ENCODE measurements around the gene CXorf49B. TPM values are rescaled to one million over a fixed set of nuclear protein-coding genes. Genes with fewer than 3 reads are reported as not detected.
"Not testable (repeated sequence)": the region's sequence is repeated elsewhere in the genome, so short reads cannot be mapped to it uniquely, and the experiment has no call there.

CXorf49B gene
- polyA plus RNA-seq, 1 donor = not detected

GRCh38 chrX:71778322-71778721 lies 15.2 kb downstream of the CXorf49B start:
- not testable (repeated sequence) for H3K27me3 ChIP-seq (ENCODE audit: control insufficient read depth, insufficient read depth, low read length); H3K9me3 ChIP-seq (ENCODE audit: control insufficient read depth, low read depth, low read length); DNase-seq; H3K4me1 ChIP-seq (ENCODE audit: control insufficient read depth, insufficient read depth, low read length); H3K4me3 ChIP-seq (ENCODE audit: low read length); H3K27ac ChIP-seq (ENCODE audit: low read length); H3K36me3 ChIP-seq (ENCODE audit: control insufficient read depth, insufficient read depth, low read length)
- WGBS (ENCODE audit: insufficient coverage, low lambda C conversion rate) = no CpG with 5 or more reads among the region's 12 CpGs

GRCh38 chrX:71782225-71782949 lies 19.2 kb downstream of the CXorf49B start:
- H3K4me1 ChIP-seq (ENCODE audit: control insufficient read depth, insufficient read depth, low read length); H3K4me3 ChIP-seq (ENCODE audit: low read length); H3K27ac ChIP-seq (ENCODE audit: low read length); H3K27me3 ChIP-seq (ENCODE audit: control insufficient read depth, insufficient read depth, low read length); DNase-seq; H3K9me3 ChIP-seq (ENCODE audit: control insufficient read depth, low read depth, low read length); H3K36me3 ChIP-seq (ENCODE audit: control insufficient read depth, insufficient read depth, low read length): not testable (repeated sequence)
- WGBS (ENCODE audit: insufficient coverage, low lambda C conversion rate) = no CpG with 5 or more reads among the region's 10 CpGs

GRCh38 chrX:71782950-71783299 lies 19.8 kb downstream of the CXorf49B start:
- not testable (repeated sequence) for H3K27me3 ChIP-seq (ENCODE audit: control insufficient read depth, insufficient read depth, low read length); H3K9me3 ChIP-seq (ENCODE audit: control insufficient read depth, low read depth, low read length); H3K4me3 ChIP-seq (ENCODE audit: low read length); H3K27ac ChIP-seq (ENCODE audit: low read length); H3K4me1 ChIP-seq (ENCODE audit: control insufficient read depth, insufficient read depth, low read length); DNase-seq; H3K36me3 ChIP-seq (ENCODE audit: control insufficient read depth, insufficient read depth, low read length)
- no CpG with 5 or more reads among the region's 7 CpGs for WGBS (ENCODE audit: insufficient coverage, low lambda C conversion rate)

GRCh38 chrX:71783569-71784347 lies 20.6 kb downstream of the CXorf49B start:
- not testable (repeated sequence) for DNase-seq; H3K27ac ChIP-seq (ENCODE audit: low read length); H3K4me3 ChIP-seq (ENCODE audit: low read length); H3K4me1 ChIP-seq (ENCODE audit: control insufficient read depth, insufficient read depth, low read length); H3K9me3 ChIP-seq (ENCODE audit: control insufficient read depth, low read depth, low read length); H3K36me3 ChIP-seq (ENCODE audit: control insufficient read depth, insufficient read depth, low read length); H3K27me3 ChIP-seq (ENCODE audit: control insufficient read depth, insufficient read depth, low read length)
- no CpG with 5 or more reads among the region's 20 CpGs for WGBS (ENCODE audit: insufficient coverage, low lambda C conversion rate)

GRCh38 chrX:71784348-71784983 lies 21.3 kb downstream of the CXorf49B start:
- DNase-seq; H3K4me3 ChIP-seq (ENCODE audit: low read length); H3K36me3 ChIP-seq (ENCODE audit: control insufficient read depth, insufficient read depth, low read length); H3K9me3 ChIP-seq (ENCODE audit: control insufficient read depth, low read depth, low read length); H3K27me3 ChIP-seq (ENCODE audit: control insufficient read depth, insufficient read depth, low read length); H3K27ac ChIP-seq (ENCODE audit: low read length); H3K4me1 ChIP-seq (ENCODE audit: control insufficient read depth, insufficient read depth, low read length): not testable (repeated sequence)
- no CpG with 5 or more reads among the region's 15 CpGs for WGBS (ENCODE audit: insufficient coverage, low lambda C conversion rate)

GRCh38 chrX:71806450-71806849 lies 43.3 kb downstream of the CXorf49B start:
- not testable (repeated sequence) for H3K27ac ChIP-seq (ENCODE audit: low read length); H3K9me3 ChIP-seq (ENCODE audit: control insufficient read depth, low read depth, low read length); DNase-seq; H3K4me3 ChIP-seq (ENCODE audit: low read length); H3K4me1 ChIP-seq (ENCODE audit: control insufficient read depth, insufficient read depth, low read length); H3K27me3 ChIP-seq (ENCODE audit: control insufficient read depth, insufficient read depth, low read length); H3K36me3 ChIP-seq (ENCODE audit: control insufficient read depth, insufficient read depth, low read length)
- no CpG with 5 or more reads among the region's 5 CpGs for WGBS (ENCODE audit: insufficient coverage, low lambda C conversion rate)

- no peak overlapping the region for H3K27ac ChIP-seq (ENCODE audit: low read length)
- no peaks in the 10 kb centered on the region for H3K9me3 ChIP-seq (ENCODE audit: control insufficient read depth, low read depth, low read length)
- WGBS (ENCODE audit: insufficient coverage, low lambda C conversion rate) = no CpG with 5 or more reads among the region's 10 CpGs
- DNase-seq = no peak
- H3K4me1 ChIP-seq (ENCODE audit: control insufficient read depth, insufficient read depth, low read length) = no peaks in the 10 kb centered on the region
- no peaks in the 10 kb centered on the region for H3K36me3 ChIP-seq (ENCODE audit: control insufficient read depth, insufficient read depth, low read length)
- no peaks in the 10 kb centered on the region for H3K27me3 ChIP-seq (ENCODE audit: control insufficient read depth, insufficient read depth, low read length)
- H3K4me3 ChIP-seq (ENCODE audit: low read length) = no peak overlapping the region
These were observed 46.7 kb downstream of the CXorf49B start for GRCh38 chrX:71809886-71810285.

GRCh38 chrX:71814123-71814912 lies 51.2 kb downstream of the CXorf49B start:
- Histone ChIP-seq H3K27ac (ENCODE audit: low read length) (no peak overlapping the region), H3K4me1 (ENCODE audit: control insufficient read depth, insufficient read depth, low read length) (no peaks in the 10 kb centered on the region), H3K9me3 (ENCODE audit: control insufficient read depth, low read depth, low read length) (no peaks in the 10 kb centered on the region), H3K36me3 (ENCODE audit: control insufficient read depth, insufficient read depth, low read length) (no peaks in the 10 kb centered on the region), H3K4me3 (ENCODE audit: low read length) (no peak overlapping the region), H3K27me3 (ENCODE audit: control insufficient read depth, insufficient read depth, low read length) (no peaks in the 10 kb centered on the region)
- WGBS (ENCODE audit: insufficient coverage, low lambda C conversion rate) = no CpG with 5 or more reads among the region's 25 CpGs
- DNase-seq = no peak

GRCh38 chrX:71815121-71815905 lies 52.2 kb downstream of the CXorf49B start:
- Histone ChIP-seq H3K4me3 (ENCODE audit: low read length) (no peak overlapping the region), H3K9me3 (ENCODE audit: control insufficient read depth, low read depth, low read length) (no peaks in the 10 kb centered on the region), H3K36me3 (ENCODE audit: control insufficient read depth, insufficient read depth, low read length) (no peaks in the 10 kb centered on the region), H3K4me1 (ENCODE audit: control insufficient read depth, insufficient read depth, low read length) (no peaks in the 10 kb centered on the region), H3K27ac (ENCODE audit: low read length) (no peak overlapping the region), H3K27me3 (ENCODE audit: control insufficient read depth, insufficient read depth, low read length) (no peaks in the 10 kb centered on the region)
- WGBS (ENCODE audit: insufficient coverage, low lambda C conversion rate) = no CpG with 5 or more reads among the region's 14 CpGs
- DNase-seq = no peak

- Histone ChIP-seq H3K9me3 (ENCODE audit: control insufficient read depth, low read depth, low read length) (no peaks in the 10 kb centered on the region), H3K36me3 (ENCODE audit: control insufficient read depth, insufficient read depth, low read length) (no peaks in the 10 kb centered on the region), H3K27me3 (ENCODE audit: control insufficient read depth, insufficient read depth, low read length) (no peaks in the 10 kb centered on the region), H3K27ac (ENCODE audit: low read length) (no peak overlapping the region), H3K4me1 (ENCODE audit: control insufficient read depth, insufficient read depth, low read length) (no peaks in the 10 kb centered on the region), H3K4me3 (ENCODE audit: low read length) (no peak overlapping the region)
- DNase-seq = no peak
- WGBS (ENCODE audit: insufficient coverage, low lambda C conversion rate) = no CpG with 5 or more reads among the region's 2 CpGs
These were observed 52.7 kb downstream of the CXorf49B start for GRCh38 chrX:71815906-71816156.
